Esophagus muscularis mucosa (tissue), 4 donors: Measurements from ENCODE around the gene DPF3. TPM values are rescaled to one million over a fixed set of nuclear protein-coding genes. Genes with fewer than 3 reads are reported as not detected.

ENCODE experiments used
- DNase-seq: peaks from one replicate; pipeline ENCODE4 v3.0.0-alpha.2; 2017; ENCODE audit errors: extremely low spot score
- H3K27ac ChIP-seq, 4 donors: fragments of 200-600 bp; sonication (generic); replicated peaks in 1 of 4; 1 replicate in 3 of 4; 2 replicates in 1 of 4; pipeline ENCODE4 v1.5.1; 2016 to 2019; ENCODE audit warnings: mild to moderate bottlenecking in 1 of 4
- H3K27me3 ChIP-seq, 4 donors: fragments of 200-600 bp; sonication (generic); one replicate each; pipeline versions ENCODE4 v1.5.1 to v1.6.0; 2016 to 2019
- H3K36me3 ChIP-seq, 4 donors: fragments of 200-600 bp; sonication (generic); one replicate each; pipeline ENCODE4 v1.5.1; 2016 to 2019
- H3K4me1 ChIP-seq, 4 donors: fragments of 200-600 bp; sonication (generic); one replicate each; pipeline ENCODE4 v1.5.1; 2016 to 2019
- H3K4me3 ChIP-seq, 4 donors: fragments of 200-600 bp; sonication (generic); 1 replicate in 2 of 4; 2 replicates in 2 of 4; pipeline ENCODE4 v1.5.1; 2016 to 2019; ENCODE audit warnings: mild to moderate bottlenecking in 4 of 4, moderate library complexity in 1 of 4
- H3K9me3 ChIP-seq, 4 donors: fragments of 200-600 bp; sonication (generic); 1 replicate in 3 of 4; 2 replicates in 1 of 4; pipeline ENCODE4 v1.5.1; 2016 to 2019
- CTCF ChIP-seq, 3 experiments: fragments of 200-600 bp in 2 of 3; fragments of 450-650 bp in 1 of 3; sonication (generic) in 2 of 3; IDR thresholded peaks; one replicate each; pipeline ENCODE4 v1.5.1; 2017 to 2019; ENCODE audit warnings: antibody characterized with exemption in 3 of 3, mild to moderate bottlenecking in 2 of 3, moderate library complexity in 1 of 3
- EP300 ChIP-seq: sonication (generic); formaldehyde crosslinking; IDR thresholded peaks from one replicate; pipeline ENCODE4 v1.6.1; 2017; ENCODE audit warnings: antibody characterized with exemption
- POLR2A ChIP-seq: fragments of 450-650 bp; IDR thresholded peaks from one replicate; pipeline ENCODE4 v1.6.1; 2017; ENCODE audit warnings: antibody characterized with exemption, moderate library complexity, mild to moderate bottlenecking, low read depth
- POLR2AphosphoS5 ChIP-seq, 2 donors: sonication (generic); formaldehyde crosslinking; IDR thresholded peaks; one replicate each; pipeline ENCODE4 v1.6.1; 2017; ENCODE audit warnings: antibody characterized with exemption in 2 of 2
- WGBS: methylation state at CpG from one replicate; pipeline ENCODE4 v1.1.5; 2018; 5-methylcytosine and 5-hydroxymethylcytosine counted together
- intact Hi-C: fragments of 100-400 bp; cut with DNase I; formaldehyde crosslinking; loops from one replicate; pipeline ENCODE4 v1.15.1; 2023
- total RNA-seq, 4 donors: library from RNA; depleted of rRNA; stranded (reverse); fragments of >200 nt; gene quantifications; one replicate each; pipeline versions ENCODE4 v1.1.0 to v1.2.1, GENCODE V29; 2016

DPF3 gene
- total RNA-seq, 4 donors from 2014 or later = 0.78 to 2.5 (median 1.7) TPM

- 60% methylated on average over 5 of the region's 5 CpGs for WGBS
- intact Hi-C loops = no loop called here
- Histone ChIP-seq H3K9me3 (no peaks in the 10 kb centered on the region), H3K4me1 (peaks cover 0 to 41% (median 13%) of the 10 kb centered on the region in 4 donors), H3K36me3 (no peaks in the 10 kb centered on the region), H3K27me3 (peaks cover 0 to 7% (median 0%) of the 10 kb centered on the region in 4 donors), H3K27ac (peak overlapping the region in 3 of 4 donors; percentile 5 to 40 (median 7)), H3K4me3 (no peak overlapping the region)
- TF ChIP-seq POLR2A (no peak), CTCF (IDR thresholded peaks at IDR 0.05) (no peak), EP300 (no peak), POLR2AphosphoS5 (IDR thresholded peaks at IDR 0.05) (no peak)
- DNase-seq = no peak
These were observed 15.3 kb upstream of the DPF3 start for GRCh38 chr14:72909163-72909562.

GRCh38 chr14:72907886-72908285 is 14.0 kb upstream of the DPF3 start:
- DNase-seq = no peak
- no peak for TF ChIP-seq POLR2AphosphoS5 (IDR thresholded peaks at IDR 0.05)
- TF ChIP-seq POLR2A = no peak
- TF ChIP-seq CTCF (IDR thresholded peaks at IDR 0.05) = no peak
- no peak for TF ChIP-seq EP300
- no peak overlapping the region for H3K27ac ChIP-seq
- peaks cover 0 to 41% (median 13%) of the 10 kb centered on the region in 4 donors for H3K4me1 ChIP-seq
- H3K27me3 ChIP-seq = peaks cover 0 to 7% (median 0%) of the 10 kb centered on the region in 4 donors
- no peaks in the 10 kb centered on the region for H3K9me3 ChIP-seq
- H3K36me3 ChIP-seq = no peaks in the 10 kb centered on the region
- H3K4me3 ChIP-seq = no peak overlapping the region
- intact Hi-C loops = no loop called here
- 50% methylated on average over 5 of the region's 5 CpGs for WGBS

GRCh38 chr14:72906879-72907278 is 13.0 kb upstream of the DPF3 start:
- Histone ChIP-seq H3K4me3 (no peak overlapping the region), H3K36me3 (no peaks in the 10 kb centered on the region), H3K4me1 (peaks cover 0 to 41% (median 13%) of the 10 kb centered on the region in 4 donors), H3K9me3 (no peaks in the 10 kb centered on the region), H3K27ac (no peak overlapping the region), H3K27me3 (peaks cover 0 to 7% (median 0%) of the 10 kb centered on the region in 4 donors)
- 56% methylated on average over 1 of the region's 1 CpG for WGBS
- intact Hi-C loops = no loop called here
- no peak for DNase-seq
- TF ChIP-seq POLR2A = no peak
- no peak for TF ChIP-seq CTCF (IDR thresholded peaks at IDR 0.05)
- no peak for TF ChIP-seq POLR2AphosphoS5 (IDR thresholded peaks at IDR 0.05)
- TF ChIP-seq EP300 = no peak

GRCh38 chr14:72906316-72906715 is 12.4 kb upstream of the DPF3 start:
- Histone ChIP-seq H3K27me3 (peaks cover 0 to 7% (median 0%) of the 10 kb centered on the region in 4 donors), H3K9me3 (no peaks in the 10 kb centered on the region), H3K27ac (no peak overlapping the region), H3K4me3 (no peak overlapping the region), H3K4me1 (peaks cover 0 to 41% (median 13%) of the 10 kb centered on the region in 4 donors), H3K36me3 (no peaks in the 10 kb centered on the region)
- WGBS = 43% methylated on average over 3 of the region's 3 CpGs
- no peak for TF ChIP-seq POLR2AphosphoS5 (IDR thresholded peaks at IDR 0.05)
- TF ChIP-seq EP300 = no peak
- no peak for TF ChIP-seq POLR2A
- no peak for TF ChIP-seq CTCF (IDR thresholded peaks at IDR 0.05)
- DNase-seq = no peak
- intact Hi-C loops = no loop called here
